HL-60 (cell line): ENCODE measurements around the gene UBE2K.

ENCODE experiments used
- DNase-seq, 2 experiments: peaks; one replicate each; pipeline ENCODE4 v3.0.0-alpha.2; 2010 to 2020; ENCODE audit warnings: low read depth in 1 of 2, low spot score in 1 of 2
- H3K27ac ChIP-seq: fragments of 250-450 bp; sonication (Bioruptor Pico); replicated peaks from 2 replicates; pipeline ENCODE4 v1.5.1; 2020; ENCODE audit warnings: mild to moderate bottlenecking, moderate library complexity
- H3K27me3 ChIP-seq: fragments of 250-450 bp; sonication (Bioruptor Pico); 2 replicates; pipeline ENCODE4 v1.5.1; 2021; ENCODE audit warnings: mild to moderate bottlenecking, moderate library complexity; ENCODE audit not compliant: insufficient read depth, poor library complexity, severe bottlenecking
- H3K4me3 ChIP-seq: replicated peaks from 2 replicates; pipeline ENCODE4 v1.5.1; 2011; ENCODE audit warnings: mild to moderate bottlenecking, control low read depth, low read length; ENCODE audit not compliant: insufficient read depth
- GABPA ChIP-seq: IDR thresholded peaks from 2 replicates; pipeline ENCODE4 v1.6.1; 2012; ENCODE audit warnings: low read depth
- POLR2AphosphoS5 ChIP-seq: IDR thresholded peaks from 2 replicates; pipeline ENCODE4 v1.6.1; 2012; ENCODE audit warnings: low read depth
- SPI1 ChIP-seq: IDR thresholded peaks from 2 replicates; pipeline ENCODE4 v1.6.1; 2012; ENCODE audit warnings: low read depth, mild to moderate bottlenecking, borderline replicate concordance
- TF ChIP-seq, protein P1 (sequence below): IDR thresholded peaks from 2 replicates; pipeline ENCODE4 v1.6.1; 2012; ENCODE audit warnings: low read depth; ENCODE audit not compliant: insufficient replicate concordance
- TF ChIP-seq, protein P2 (sequence below): IDR thresholded peaks from one replicate; pipeline ENCODE4 v1.5.1; 2011; ENCODE audit warnings: low read length, control low read depth, inconsistent platforms; ENCODE audit not compliant: insufficient read depth

UBE2K gene

DNA sequence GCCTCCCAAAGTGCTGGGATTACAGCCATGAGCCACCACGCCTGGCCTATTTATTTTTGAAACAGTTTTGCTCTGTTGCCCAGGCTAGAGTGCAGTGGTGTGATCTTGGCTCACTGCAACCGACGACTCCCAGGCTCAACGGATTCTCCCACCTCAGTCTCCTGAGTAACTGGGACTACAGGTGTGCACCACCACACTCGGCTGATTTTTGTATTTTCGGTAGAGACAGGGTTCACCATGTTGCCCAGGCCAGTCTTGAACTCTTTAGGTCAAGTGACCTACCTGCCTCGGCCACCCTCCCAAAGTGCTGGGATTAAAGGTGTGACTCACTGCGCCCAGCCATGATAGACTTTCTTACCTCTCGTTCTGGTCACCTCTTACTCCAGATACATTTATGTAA lies 124.0 kb downstream of the UBE2K start:
- Histone ChIP-seq H3K4me3 (no peak overlapping the region), H3K27ac (no peak overlapping the region), H3K27me3 (no peaks in the 10 kb centered on the region)
- no peak for DNase-seq
- TF ChIP-seq SPI1 (no peak), GABPA (no peak), POLR2AphosphoS5 (no peak)
- TF ChIP-seq, protein P1, sequence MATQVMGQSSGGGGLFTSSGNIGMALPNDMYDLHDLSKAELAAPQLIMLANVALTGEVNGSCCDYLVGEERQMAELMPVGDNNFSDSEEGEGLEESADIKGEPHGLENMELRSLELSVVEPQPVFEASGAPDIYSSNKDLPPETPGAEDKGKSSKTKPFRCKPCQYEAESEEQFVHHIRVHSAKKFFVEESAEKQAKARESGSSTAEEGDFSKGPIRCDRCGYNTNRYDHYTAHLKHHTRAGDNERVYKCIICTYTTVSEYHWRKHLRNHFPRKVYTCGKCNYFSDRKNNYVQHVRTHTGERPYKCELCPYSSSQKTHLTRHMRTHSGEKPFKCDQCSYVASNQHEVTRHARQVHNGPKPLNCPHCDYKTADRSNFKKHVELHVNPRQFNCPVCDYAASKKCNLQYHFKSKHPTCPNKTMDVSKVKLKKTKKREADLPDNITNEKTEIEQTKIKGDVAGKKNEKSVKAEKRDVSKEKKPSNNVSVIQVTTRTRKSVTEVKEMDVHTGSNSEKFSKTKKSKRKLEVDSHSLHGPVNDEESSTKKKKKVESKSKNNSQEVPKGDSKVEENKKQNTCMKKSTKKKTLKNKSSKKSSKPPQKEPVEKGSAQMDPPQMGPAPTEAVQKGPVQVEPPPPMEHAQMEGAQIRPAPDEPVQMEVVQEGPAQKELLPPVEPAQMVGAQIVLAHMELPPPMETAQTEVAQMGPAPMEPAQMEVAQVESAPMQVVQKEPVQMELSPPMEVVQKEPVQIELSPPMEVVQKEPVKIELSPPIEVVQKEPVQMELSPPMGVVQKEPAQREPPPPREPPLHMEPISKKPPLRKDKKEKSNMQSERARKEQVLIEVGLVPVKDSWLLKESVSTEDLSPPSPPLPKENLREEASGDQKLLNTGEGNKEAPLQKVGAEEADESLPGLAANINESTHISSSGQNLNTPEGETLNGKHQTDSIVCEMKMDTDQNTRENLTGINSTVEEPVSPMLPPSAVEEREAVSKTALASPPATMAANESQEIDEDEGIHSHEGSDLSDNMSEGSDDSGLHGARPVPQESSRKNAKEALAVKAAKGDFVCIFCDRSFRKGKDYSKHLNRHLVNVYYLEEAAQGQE = no peak
- TF ChIP-seq, protein P2, sequence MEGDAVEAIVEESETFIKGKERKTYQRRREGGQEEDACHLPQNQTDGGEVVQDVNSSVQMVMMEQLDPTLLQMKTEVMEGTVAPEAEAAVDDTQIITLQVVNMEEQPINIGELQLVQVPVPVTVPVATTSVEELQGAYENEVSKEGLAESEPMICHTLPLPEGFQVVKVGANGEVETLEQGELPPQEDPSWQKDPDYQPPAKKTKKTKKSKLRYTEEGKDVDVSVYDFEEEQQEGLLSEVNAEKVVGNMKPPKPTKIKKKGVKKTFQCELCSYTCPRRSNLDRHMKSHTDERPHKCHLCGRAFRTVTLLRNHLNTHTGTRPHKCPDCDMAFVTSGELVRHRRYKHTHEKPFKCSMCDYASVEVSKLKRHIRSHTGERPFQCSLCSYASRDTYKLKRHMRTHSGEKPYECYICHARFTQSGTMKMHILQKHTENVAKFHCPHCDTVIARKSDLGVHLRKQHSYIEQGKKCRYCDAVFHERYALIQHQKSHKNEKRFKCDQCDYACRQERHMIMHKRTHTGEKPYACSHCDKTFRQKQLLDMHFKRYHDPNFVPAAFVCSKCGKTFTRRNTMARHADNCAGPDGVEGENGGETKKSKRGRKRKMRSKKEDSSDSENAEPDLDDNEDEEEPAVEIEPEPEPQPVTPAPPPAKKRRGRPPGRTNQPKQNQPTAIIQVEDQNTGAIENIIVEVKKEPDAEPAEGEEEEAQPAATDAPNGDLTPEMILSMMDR = no peak

- no peak overlapping the region for H3K27ac ChIP-seq
- no peak for DNase-seq
- no peaks in the 10 kb centered on the region for H3K27me3 ChIP-seq
These were observed 124.7 kb downstream of the UBE2K start for GRCh38 chr4:39822662-39823061.

DNA sequence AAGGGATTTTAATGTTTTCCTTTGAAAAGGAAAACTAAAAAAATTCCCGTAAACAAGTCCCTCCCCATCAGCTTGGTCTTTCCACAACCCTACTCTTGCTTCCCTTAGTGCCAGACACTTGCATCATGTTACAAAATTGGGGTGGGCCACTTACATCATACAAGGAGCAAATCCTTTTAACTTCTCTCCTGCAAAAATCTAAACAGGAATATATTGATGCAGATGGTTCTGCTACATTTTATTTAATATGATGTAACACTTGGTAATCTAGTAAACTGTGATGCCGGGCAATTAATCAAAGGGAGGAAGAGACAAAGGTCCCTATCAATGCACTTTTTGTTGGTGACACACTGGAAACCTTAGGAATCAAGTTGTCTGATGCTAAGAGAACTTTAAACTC lies 125.3 kb downstream of the UBE2K start:
- TF ChIP-seq, protein P2 = no peak
- TF ChIP-seq SPI1 (no peak), POLR2AphosphoS5 (no peak), GABPA (no peak)
- TF ChIP-seq, protein P1 = no peak
- no peak overlapping the region for H3K27ac ChIP-seq
- H3K4me3 ChIP-seq = no peak overlapping the region
- no peaks in the 10 kb centered on the region for H3K27me3 ChIP-seq
- peak in 1 of 2 experiments; percentile 6 for DNase-seq

More at GRCh38 chr4:39822662-39823061, 124.7 kb downstream of the UBE2K start:
- no peak overlapping the region for H3K4me3 ChIP-seq
- TF ChIP-seq, protein P2 = no peak

DNA sequence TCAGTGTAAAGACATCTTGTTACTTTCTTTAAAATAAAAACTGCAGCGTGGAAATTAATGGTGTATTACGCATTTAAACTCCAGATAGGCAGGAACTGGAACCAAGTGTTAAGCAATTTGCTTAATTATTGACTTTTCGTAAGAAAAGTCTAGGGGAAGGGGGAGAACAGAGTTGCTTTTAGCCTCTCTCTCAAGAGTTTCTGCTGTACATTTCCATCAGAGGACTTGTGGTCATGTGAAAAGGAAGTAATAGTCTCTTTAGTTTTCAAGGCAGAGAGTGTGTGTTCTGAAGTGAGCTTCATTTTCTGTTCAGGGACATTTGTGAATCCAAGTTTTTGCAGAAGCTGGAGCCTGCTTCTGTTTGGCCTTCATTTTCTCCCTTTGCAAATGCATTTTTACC lies 127.2 kb downstream of the UBE2K start:
- no peak overlapping the region for H3K4me3 ChIP-seq
- H3K27ac ChIP-seq = no peak overlapping the region
- H3K27me3 ChIP-seq = no peaks in the 10 kb centered on the region
- DNase-seq = peak; percentile 10 to 12
- TF ChIP-seq POLR2AphosphoS5 (no peak), GABPA (no peak), SPI1 (no peak)
- TF ChIP-seq, protein P1 = no peak
- TF ChIP-seq, protein P2 = no peak
